HG02981 (cell line): ENCODE data around the gene ELP4.

Experiments
- ATAC-seq: cut with Tn5 transposase; IDR thresholded peaks from one replicate; pipeline ENCODE4 v1.9.1; 2021; ENCODE audit warnings: mild to moderate bottlenecking, moderate library complexity; ENCODE audit not compliant: unreplicated experiment

The ELP4 gene

GRCh38 chr11:31797190-31798056, 287.9 kb downstream of the ELP4 start:
- no peak for ATAC-seq

DNA sequence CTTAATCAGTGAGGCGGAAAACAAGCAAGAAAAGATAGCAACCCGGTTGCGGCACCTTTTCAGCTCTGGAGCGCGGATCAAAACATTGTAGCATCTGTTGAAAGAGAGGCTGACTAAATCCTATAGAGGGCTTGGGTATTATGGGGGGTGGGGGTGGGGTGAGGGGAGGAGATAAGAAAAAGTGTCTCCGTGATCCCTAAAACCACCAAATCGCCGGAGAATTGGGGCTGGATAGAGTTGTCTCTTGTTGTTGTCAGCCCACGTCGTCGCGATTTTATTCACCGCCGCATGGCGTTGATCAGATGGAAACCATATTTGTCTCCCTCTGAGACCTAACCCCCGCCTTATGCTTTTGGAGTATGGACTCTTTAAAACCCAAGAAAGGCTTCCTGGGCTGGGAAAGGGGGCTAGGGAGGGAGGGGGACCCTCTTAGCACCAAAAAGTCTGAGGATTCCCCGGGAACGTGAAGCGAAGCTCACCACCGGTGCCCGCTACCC, 288.5 kb downstream of the ELP4 start:
- no peak for ATAC-seq

- ATAC-seq, result no peak
Measured at GRCh38 chr11:31798554-31799434, 289.2 kb downstream of the ELP4 start.

DNA sequence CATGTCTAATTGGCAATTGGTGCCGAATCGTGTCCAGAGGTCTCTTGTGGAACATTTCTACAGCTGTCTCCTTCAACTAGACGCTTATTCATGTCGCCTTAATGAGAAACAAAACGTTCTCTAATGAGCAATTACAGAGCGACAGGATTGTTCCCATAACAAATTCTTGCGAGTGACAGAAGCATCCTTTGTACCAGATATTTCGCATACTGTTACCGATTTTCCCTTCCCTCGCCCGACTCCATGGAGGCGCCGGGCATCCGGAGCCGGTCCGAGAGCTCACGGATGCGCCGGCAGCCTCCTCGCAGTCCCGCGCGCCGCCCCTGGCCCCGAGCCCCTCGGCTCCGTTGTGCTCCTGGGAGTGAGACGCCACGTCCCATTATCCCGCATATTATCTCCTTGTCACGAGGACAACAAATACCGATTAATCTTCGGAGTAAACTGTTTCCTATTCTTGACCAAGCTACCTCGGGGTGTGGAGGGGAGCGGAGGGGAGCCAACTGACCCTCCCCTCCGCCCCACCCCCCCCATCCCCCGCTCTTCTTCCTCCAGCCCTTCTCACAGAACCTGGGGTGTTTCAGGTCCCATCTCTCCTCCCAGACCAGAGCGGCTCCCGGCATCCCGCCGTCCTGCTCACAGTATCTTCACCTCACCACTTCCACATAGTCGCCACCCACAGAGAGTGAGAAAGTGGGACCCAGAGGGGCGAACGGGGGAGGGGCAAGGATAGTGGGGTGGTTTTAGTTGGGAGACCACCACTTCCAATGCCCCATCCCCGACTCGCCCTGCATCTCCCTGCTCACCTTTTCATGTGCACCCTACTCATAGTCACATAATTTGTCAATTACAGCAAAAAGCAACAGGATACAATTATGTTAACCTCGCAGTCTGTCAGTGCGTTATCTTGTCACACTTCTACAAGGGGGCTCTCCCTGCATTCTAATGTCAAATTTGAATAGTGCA, 290.1 kb downstream of the ELP4 start:
- ATAC-seq, result no peak

DNA sequence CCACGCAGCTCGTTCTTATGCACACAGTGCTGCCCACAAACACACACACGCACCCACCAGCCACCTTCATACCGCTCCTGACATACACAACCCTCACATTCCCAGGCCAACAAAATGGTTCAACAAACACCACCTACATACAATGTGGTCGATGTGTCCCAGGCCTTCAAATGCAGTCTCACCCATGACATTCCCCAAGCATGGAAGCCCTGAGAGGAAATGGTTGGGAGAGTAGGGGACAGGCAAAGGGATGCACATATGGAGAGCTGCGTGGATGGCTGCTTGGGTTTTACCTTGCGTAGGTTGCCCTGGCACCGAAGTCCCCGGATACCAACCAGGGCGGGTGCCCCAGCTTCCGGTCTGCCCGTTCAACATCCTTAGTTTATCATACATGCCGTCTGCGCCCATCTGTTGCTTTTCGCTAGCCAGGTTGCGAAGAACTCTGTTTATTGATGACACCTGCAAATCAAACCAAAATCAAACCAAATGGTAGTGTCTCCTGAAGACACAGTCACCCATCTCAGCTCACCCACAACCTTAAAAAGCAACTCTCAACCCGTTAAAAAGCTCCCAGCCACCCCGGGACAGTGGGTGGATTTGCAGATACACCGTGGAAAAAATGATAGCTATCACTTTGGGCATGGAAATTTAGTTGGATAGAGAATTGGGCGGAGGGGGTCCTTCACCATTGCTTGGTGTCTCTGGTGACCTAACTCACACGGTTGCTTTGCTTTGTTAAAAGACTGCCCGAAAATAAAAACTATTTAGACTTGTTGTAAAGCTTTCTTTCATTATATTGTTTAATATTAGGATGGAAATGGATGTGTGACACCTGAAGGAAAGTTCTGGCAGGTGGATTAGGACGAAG, 291.1 kb downstream of the ELP4 start:
- no peak for ATAC-seq

DNA sequence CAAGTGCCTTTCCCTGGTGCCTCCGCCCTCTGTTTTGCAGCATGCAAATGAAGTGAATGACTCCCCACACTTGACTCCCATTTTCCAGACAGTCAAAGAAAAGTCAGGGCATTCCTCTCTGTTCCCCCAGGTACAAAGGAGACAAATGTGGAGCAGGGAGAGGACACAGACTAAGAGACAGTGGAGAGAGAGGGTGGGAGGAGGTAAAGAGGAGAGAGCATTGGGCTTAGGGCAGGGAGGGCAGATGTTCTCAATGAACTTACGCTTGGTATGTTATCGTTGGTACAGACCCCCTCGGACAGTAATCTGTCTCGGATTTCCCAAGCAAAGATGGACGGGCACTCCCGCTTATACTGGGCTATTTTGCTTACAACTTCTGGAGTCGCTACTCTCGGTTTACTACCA, 291.7 kb downstream of the ELP4 start:
- ATAC-seq, result no peak

- no peak for ATAC-seq
Measured at GRCh38 chr11:31802000-31802551, 292.5 kb downstream of the ELP4 start.

GRCh38 chr11:31802609-31802989, 293.0 kb downstream of the ELP4 start:
- no peak for ATAC-seq

DNA sequence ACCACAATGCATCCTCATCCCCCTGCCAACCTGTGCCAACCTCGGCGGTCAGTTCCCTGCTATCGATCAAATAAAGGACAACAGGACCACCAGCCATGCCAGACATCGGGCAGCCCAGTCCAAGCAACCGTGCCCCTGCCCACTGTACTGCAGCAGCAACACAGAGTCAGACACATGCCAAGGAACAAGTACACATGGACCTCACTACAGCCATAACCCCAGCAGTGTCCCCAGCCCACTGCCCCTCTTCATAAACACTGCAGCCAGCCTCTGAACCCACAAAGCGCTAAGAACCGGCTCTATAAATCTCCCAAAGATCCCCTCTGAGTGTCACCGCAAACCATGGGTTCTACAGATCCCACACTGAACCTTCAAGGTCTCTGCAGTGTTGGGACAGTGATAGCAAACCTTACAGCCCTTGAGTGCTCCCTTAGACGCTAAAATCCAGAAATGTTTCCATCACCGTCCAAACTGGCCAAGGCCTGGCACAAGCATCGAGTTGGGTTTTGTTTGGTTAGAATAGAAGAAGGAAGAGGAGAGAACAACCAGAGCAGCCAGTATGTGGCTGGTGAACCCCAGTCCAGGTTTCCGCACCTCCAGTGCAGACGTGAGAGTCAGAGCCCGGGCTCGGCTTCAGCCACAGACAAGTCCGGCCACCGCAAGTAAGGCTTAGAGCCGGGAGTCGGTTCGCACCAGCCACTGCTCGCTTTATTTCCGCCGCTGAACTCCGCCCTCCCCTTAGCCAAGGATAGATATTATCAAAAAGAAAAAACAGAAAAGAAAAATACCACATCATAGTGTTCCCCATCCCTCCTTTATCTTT, 293.6 kb downstream of the ELP4 start:
- no peak for ATAC-seq

DNA sequence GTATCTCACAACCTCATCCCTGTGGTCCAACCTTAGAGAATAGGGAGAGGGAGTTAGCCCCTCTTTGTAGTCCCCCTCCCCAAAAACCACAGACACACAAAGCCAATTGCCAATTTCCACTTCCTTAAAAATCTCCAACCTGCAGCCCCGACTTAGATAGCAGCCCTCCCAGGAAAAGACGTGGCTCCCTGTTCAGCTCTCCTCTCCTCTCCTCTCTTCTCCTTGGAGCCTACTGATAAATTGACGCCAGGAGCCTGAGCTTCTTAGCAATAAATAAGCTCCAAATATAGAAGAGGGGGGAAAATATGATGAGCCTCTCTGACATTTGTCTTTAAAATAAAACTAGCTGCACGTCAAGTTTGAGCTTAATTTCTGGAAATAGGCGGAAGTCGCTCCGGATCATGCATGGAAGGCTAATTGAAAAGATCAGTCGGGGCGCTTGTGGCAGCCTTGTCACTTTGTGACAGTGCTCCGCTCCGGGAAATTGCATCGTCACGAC, 294.3 kb downstream of the ELP4 start:
- ATAC-seq, result no peak

GRCh38 chr11:31804312-31805036, 294.9 kb downstream of the ELP4 start:
- no peak for ATAC-seq

- ATAC-seq, result no peak
Measured at GRCh38 chr11:31805037-31805628, 295.6 kb downstream of the ELP4 start.

DNA sequence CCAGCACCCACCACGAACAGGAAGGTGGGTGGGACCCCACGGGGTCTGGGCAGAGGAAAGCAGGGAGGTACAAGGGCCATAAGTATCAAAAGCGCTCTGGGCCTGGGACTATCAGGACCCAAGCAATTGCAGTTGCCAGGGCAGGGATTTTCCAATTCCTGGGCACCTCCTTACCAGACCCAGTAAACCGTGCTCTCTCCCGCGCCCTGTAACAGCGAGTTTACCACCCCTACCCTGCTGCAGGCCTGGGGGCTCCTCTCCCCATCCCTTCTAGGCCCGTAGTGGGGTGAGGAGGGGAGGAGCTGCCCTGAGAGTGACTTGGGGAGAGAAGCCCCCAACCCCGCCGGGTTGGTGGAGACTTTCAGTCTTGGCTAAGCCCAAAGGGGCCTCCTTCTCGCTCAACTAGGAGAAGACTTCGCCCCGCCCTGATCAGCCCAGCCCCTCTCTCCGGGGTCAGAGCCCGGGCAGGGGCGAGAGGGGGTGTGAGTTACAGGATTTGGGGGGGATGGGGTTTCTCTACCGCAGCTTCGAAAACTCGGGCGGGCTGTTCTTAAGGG, 296.1 kb downstream of the ELP4 start:
- no peak for ATAC-seq

DNA sequence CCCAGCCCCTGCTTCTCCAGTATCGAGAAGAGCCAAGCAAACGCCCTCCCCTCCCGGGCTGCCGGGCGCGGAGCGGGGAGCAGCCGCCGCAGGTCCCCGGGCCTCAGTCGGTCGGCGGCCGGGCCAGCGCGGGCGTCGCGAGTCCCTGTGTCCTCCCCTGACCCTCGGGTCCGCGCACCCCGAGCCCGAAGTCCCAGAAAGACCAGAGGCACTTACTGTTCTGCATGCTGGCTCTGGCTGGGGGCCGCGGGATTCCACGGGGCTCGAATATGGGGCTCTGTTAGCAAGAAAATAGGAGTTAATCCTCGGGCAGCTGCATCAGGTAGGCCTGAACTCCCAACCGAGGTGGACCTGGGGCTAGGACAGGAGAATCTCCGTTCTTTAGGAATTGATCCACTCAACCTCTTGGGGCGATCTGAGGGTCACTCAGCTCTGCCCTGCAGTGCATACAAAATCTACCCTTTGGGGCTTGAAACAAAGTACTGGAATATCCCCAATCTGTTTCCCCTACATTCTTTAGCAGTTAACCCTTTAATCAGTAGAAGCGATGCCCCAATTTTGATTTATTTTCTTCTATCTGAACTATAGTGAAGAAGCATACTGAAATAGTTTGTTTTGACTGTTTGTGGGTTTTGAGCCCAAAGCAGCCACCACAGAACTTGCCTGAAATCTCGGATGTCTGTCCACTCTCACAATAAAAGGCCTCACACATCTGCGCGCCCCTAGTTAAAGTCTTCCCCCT, 296.8 kb downstream of the ELP4 start:
- no peak for ATAC-seq

GRCh38 chr11:31806928-31807798, 297.6 kb downstream of the ELP4 start:
- ATAC-seq, result no peak
